ENCODE data around the gene KDELR1.
"Not testable (repeated sequence)": the region's sequence is repeated elsewhere in the genome, so short reads cannot be mapped to it uniquely, and the experiment has no call there.

KDELR1 gene

GRCh38 chr19:48397263-48398101 is 6.1 kb upstream of the KDELR1 start:
- no peak for DNase-seq

- DNase-seq: no peak
These were observed 5.4 kb upstream of the KDELR1 start for GRCh38 chr19:48396824-48397176.

GRCh38 chr19:48396016-48396823 is 4.9 kb upstream of the KDELR1 start:
- no peak for DNase-seq

GRCh38 chr19:48395499-48395898 is 4.1 kb upstream of the KDELR1 start:
- no peak for DNase-seq

GRCh38 chr19:48395170-48395455 is 3.8 kb upstream of the KDELR1 start:
- no peak for DNase-seq

- no peak for DNase-seq
These were observed 3.2 kb upstream of the KDELR1 start for GRCh38 chr19:48394331-48395169.

GRCh38 chr19:48393559-48394330 is 2.4 kb upstream of the KDELR1 start, which contains the start of gene GRIN2D:
TSS of gene GRIN2D (plus strand) at chr19:48393668. CDS start at chr19:48398393, 4,725 bp downstream.
- peak; percentile 24 to 33 for DNase-seq

GRCh38 chr19:48392860-48393558 is 1.7 kb upstream of the KDELR1 start:
- DNase-seq: no peak

- DNase-seq: not testable (repeated sequence)
These were observed 624 bp upstream of the KDELR1 start for GRCh38 chr19:48392006-48392344.

- DNase-seq: peak in 1 of 2 experiments; percentile 63
These were observed 907 bp downstream of the KDELR1 start for GRCh38 chr19:48390188-48391099.

GRCh38 chr19:48386981-48387380 is 4.4 kb downstream of the KDELR1 start:
- DNase-seq: no peak

GRCh38 chr19:48385461-48386087 is 5.8 kb downstream of the KDELR1 start:
- no peak for DNase-seq

- DNase-seq: no peak
These were observed 9.1 kb downstream of the KDELR1 start for GRCh38 chr19:48382286-48382685.

GRCh38 chr19:48381178-48381950 is 10.0 kb downstream of the KDELR1 start:
- DNase-seq: no peak

- DNase-seq: no peak
These were observed 12.3 kb downstream of the KDELR1 start for GRCh38 chr19:48379058-48379457.

GRCh38 chr19:48378194-48378570 is 13.2 kb downstream of the KDELR1 start:
- no peak for DNase-seq

- DNase-seq: no peak
These were observed 17.8 kb downstream of the KDELR1 start for GRCh38 chr19:48373567-48373966.

- peak; percentile 73 to 77 for DNase-seq
These were observed 18.4 kb downstream of the KDELR1 start for GRCh38 chr19:48372904-48373303.

GRCh38 chr19:48371771-48372170 is 19.6 kb downstream of the KDELR1 start:
- DNase-seq: not testable (repeated sequence)

- DNase-seq: no peak
These were observed 20.0 kb downstream of the KDELR1 start for GRCh38 chr19:48371367-48371766.

Data from SHP77 (cell line).